GM12874 (cell line): ENCODE results near the gene L2HGDH.

Source experiments
- TF ChIP-seq, protein P1 (sequence below): IDR thresholded peaks from 2 replicates; pipeline ENCODE4 v1.5.1; 2011; ENCODE audit warnings: low read depth, mild to moderate bottlenecking, control low read depth, low read length, moderate library complexity; ENCODE audit not compliant: insufficient read depth

Gene L2HGDH

GRCh38 chr14:50311972-50312733 is at the start of gene L2HGDH, which contains the start of gene DMAC2L:
Gene L2HGDH, minus strand, starts transcription at chr14:50312229. Its CDS starts 79 bp downstream, at chr14:50312150.
Gene DMAC2L, plus strand, starts transcription at chr14:50312324. Its CDS starts 9,164 bp downstream, at chr14:50321488.
- TF ChIP-seq, protein P1, sequence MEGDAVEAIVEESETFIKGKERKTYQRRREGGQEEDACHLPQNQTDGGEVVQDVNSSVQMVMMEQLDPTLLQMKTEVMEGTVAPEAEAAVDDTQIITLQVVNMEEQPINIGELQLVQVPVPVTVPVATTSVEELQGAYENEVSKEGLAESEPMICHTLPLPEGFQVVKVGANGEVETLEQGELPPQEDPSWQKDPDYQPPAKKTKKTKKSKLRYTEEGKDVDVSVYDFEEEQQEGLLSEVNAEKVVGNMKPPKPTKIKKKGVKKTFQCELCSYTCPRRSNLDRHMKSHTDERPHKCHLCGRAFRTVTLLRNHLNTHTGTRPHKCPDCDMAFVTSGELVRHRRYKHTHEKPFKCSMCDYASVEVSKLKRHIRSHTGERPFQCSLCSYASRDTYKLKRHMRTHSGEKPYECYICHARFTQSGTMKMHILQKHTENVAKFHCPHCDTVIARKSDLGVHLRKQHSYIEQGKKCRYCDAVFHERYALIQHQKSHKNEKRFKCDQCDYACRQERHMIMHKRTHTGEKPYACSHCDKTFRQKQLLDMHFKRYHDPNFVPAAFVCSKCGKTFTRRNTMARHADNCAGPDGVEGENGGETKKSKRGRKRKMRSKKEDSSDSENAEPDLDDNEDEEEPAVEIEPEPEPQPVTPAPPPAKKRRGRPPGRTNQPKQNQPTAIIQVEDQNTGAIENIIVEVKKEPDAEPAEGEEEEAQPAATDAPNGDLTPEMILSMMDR = no peak

GRCh38 chr14:50360851-50361250 is 48.8 kb upstream of the L2HGDH start:
- TF ChIP-seq, protein P1 = no peak

- TF ChIP-seq, protein P1 = no peak
These were observed 48.1 kb upstream of the L2HGDH start for GRCh38 chr14:50360093-50360492.

DNA sequence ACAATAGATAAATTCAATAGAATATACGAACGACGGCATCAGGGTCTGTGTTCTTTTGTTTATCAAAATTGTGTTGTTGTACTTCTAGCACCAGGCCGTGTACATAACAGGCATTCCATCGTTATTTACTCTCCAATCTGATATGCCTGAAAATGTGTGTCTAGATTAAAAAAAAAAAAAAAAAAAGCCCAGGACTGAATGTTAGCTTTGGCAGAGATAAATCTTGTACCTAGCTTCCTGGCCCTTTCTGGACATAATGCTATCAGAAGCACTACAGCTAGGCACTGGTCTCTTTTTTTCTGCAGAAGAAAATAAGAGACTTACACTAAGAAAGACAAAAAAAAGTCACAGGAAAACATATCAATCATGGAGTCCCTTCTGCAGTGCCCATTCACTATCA is 47.6 kb upstream of the L2HGDH start:
- TF ChIP-seq, protein P1 = no peak

DNA sequence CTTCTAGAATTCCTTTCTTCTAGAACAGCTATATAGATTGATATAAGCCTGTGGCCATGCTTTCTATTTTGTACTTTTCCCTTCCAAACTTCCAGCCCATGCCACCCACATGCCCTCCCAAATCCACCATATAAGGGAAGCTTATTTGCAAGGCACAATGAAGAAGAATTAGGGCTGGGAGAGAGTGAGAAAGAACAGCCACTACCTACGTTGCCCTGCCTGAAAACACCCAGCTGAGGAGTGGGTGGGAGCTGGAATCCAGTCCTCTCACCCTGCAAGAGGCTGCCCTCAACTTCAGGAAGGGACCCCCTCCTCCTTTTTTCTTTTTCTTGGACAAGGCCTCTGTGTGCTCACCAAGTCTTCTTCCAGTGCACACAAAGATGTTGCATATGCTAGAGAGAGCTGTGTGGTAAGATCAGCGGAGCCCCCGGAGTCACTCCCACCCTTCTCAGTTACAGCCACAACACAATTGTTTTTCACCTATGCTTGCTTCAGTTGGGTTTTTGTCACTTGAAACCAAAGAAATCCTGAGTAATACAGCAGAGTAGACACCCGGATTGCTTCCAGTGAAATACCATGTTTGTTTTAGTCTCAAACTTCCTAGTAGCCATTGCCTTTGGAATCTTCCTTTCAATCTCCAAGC is 45.8 kb upstream of the L2HGDH start:
- TF ChIP-seq, protein P1 = no peak

- TF ChIP-seq, protein P1 = no peak
These were observed 45.1 kb upstream of the L2HGDH start for GRCh38 chr14:50357124-50357523.

GRCh38 chr14:50355692-50356091 is 43.7 kb upstream of the L2HGDH start:
- TF ChIP-seq, protein P1 = no peak
